H1 (cell line): Measurements from ENCODE around the gene MRPS12. TPM values are rescaled to one million over a fixed set of nuclear protein-coding genes. Genes with fewer than 3 reads are reported as not detected.

Experiments
- CTCF ChIA-PET: fragments of 300-600 bp; sonication (Branson Sonifier 250); formaldehyde crosslinking; loops from one replicate; lab custom pipeline; 2021; ENCODE audit not compliant: partially characterized antibody; lab: Charles Lee
- POLR2A ChIA-PET: fragments of 300-600 bp; sonication (Branson Sonifier 250); formaldehyde crosslinking; loops from one replicate; lab custom pipeline; 2021; ENCODE audit warnings: inconsistent platforms; ENCODE audit not compliant: partially characterized antibody; lab: Charles Lee
- DNase-seq, 2 experiments: peaks; one replicate each; pipeline versions ENCODE4 v3.0.0 to v3.0.0-alpha.2; 2010 to 2022; ENCODE audit warnings: low spot score in 2 of 2, low read depth in 1 of 2, mixed read lengths in 1 of 2
- FAIRE-seq: peaks from 2 replicates; lab custom pipeline; 2011; peaks lifted over from hg19 to GRCh38; lab: Jason Lieb, UNC
- H2AFZ ChIP-seq: 2 replicates; pipeline ENCODE4 v1.8.1; 2012; ENCODE audit warnings: low read length, inconsistent platforms
- H2AK5ac ChIP-seq: 2 replicates; pipeline ENCODE4 v1.6.1; 2013; ENCODE audit warnings: low read depth, low read length
- H2BK120ac ChIP-seq: replicated peaks from 2 replicates; pipeline ENCODE3; 2013; ENCODE audit warnings: low read depth, low read length, inconsistent platforms
- H2BK12ac ChIP-seq: 2 replicates; pipeline ENCODE4 v1.6.1; 2013; ENCODE audit warnings: low read depth, low read length
- H2BK15ac ChIP-seq: 2 replicates; pipeline ENCODE4 v1.6.1; 2013; ENCODE audit warnings: low read length
- H2BK20ac ChIP-seq: 2 replicates; pipeline ENCODE4 v1.6.1; 2013; ENCODE audit warnings: low read length
- H2BK5ac ChIP-seq: 2 replicates; pipeline ENCODE4 v1.6.1; 2013; ENCODE audit warnings: low read depth, low read length
- H3K14ac ChIP-seq: 2 replicates; pipeline ENCODE4 v1.6.1; 2013; ENCODE audit warnings: inconsistent platforms; ENCODE audit not compliant: insufficient read length
- H3K18ac ChIP-seq: 2 replicates; pipeline ENCODE4 v1.6.1; 2013; ENCODE audit warnings: low read length; ENCODE audit errors: extremely low read depth
- H3K23ac ChIP-seq: 2 replicates; pipeline ENCODE4 v1.6.1; 2013; ENCODE audit warnings: inconsistent platforms; ENCODE audit not compliant: insufficient read length
- H3K23me2 ChIP-seq: 2 replicates; pipeline ENCODE4 v1.6.1; 2013; ENCODE audit warnings: low read depth, low read length
- H3K27ac ChIP-seq: 2 replicates; pipeline ENCODE4 v1.6.1; 2011; ENCODE audit warnings: low read depth, low read length, inconsistent platforms
- H3K27me3 ChIP-seq, 4 experiments: replicated peaks in 1 of 4; 1 replicate in 1 of 4; 2 replicates in 3 of 4; pipeline versions ENCODE4 v1.6.1 to v1.8.1; 2011 to 2013; ENCODE audit warnings: low read length in 3 of 4, mild to moderate bottlenecking in 3 of 4, inconsistent platforms in 2 of 4, mixed read lengths in 2 of 4, moderate library complexity in 1 of 4; ENCODE audit not compliant: control insufficient read depth in 3 of 4, insufficient read depth in 3 of 4; ENCODE audit errors: extremely low read depth in 1 of 4
- H3K36me3 ChIP-seq, 4 experiments: 2 replicates each; pipeline versions ENCODE4 v1.6.1 to v1.8.1; 2011 to 2013; ENCODE audit warnings: mild to moderate bottlenecking in 4 of 4, low read length in 3 of 4, moderate library complexity in 2 of 4, control low read depth in 1 of 4, inconsistent platforms in 1 of 4; ENCODE audit not compliant: insufficient read depth in 4 of 4, control insufficient read depth in 2 of 4
- H3K4ac ChIP-seq: replicated peaks from 2 replicates; pipeline ENCODE3; 2013; ENCODE audit warnings: low read length, low read depth, mixed read lengths, inconsistent platforms; ENCODE audit not compliant: insufficient read length
- H3K4me1 ChIP-seq, 4 experiments: replicated peaks in 1 of 4; 1 replicate in 1 of 4; 2 replicates in 3 of 4; pipeline versions ENCODE4 v1.6.1 to v1.8.1; 2011 to 2013; ENCODE audit warnings: low read length in 3 of 4, inconsistent platforms in 2 of 4, mixed read lengths in 1 of 4; ENCODE audit not compliant: insufficient read depth in 4 of 4, control insufficient read depth in 3 of 4
- H3K4me2 ChIP-seq, 2 experiments: 2 replicates each; pipeline versions ENCODE4 v1.6.1 to v1.8.1; 2011 to 2013; ENCODE audit warnings: low read depth in 2 of 2, low read length in 2 of 2, control low read depth in 1 of 2, inconsistent platforms in 1 of 2, mild to moderate bottlenecking in 1 of 2; ENCODE audit not compliant: insufficient read depth in 1 of 2
- H3K4me3 ChIP-seq, 4 experiments: fragments of 200-600, 300-600 bp in 1 of 4; sonication (generic), shearing (Covaris generic), sonication (Bioruptor Twin) in 1 of 4; 2 replicates each; pipeline versions ENCODE4 v1.5.1 to v1.8.1; 2011 to 2016; ENCODE audit warnings: low read length in 4 of 4, low read depth in 3 of 4, control low read depth in 2 of 4, inconsistent platforms in 2 of 4, mild to moderate bottlenecking in 2 of 4, mixed read lengths in 1 of 4, moderate library complexity in 1 of 4; ENCODE audit not compliant: insufficient read depth in 2 of 4; ENCODE audit errors: extremely low read depth in 1 of 4
- H3K56ac ChIP-seq: replicated peaks from 2 replicates; pipeline ENCODE3; 2013; ENCODE audit warnings: low read depth, mild to moderate bottlenecking, mixed read lengths, low read length, inconsistent platforms; ENCODE audit not compliant: insufficient read length
- H3K79me1 ChIP-seq: 2 replicates; pipeline ENCODE4 v1.6.1; 2013; ENCODE audit warnings: low read depth, low read length, control low read depth
- H3K79me2 ChIP-seq, 2 experiments: 2 replicates each; pipeline versions ENCODE4 v1.6.1 to v1.8.1; 2012 to 2013; ENCODE audit warnings: low read length in 2 of 2, mild to moderate bottlenecking in 2 of 2, inconsistent platforms in 1 of 2; ENCODE audit not compliant: insufficient read depth in 2 of 2, control insufficient read depth in 1 of 2
- H3K9ac ChIP-seq, 4 experiments: replicated peaks in 1 of 4; 1 replicate in 1 of 4; 2 replicates in 3 of 4; pipeline versions ENCODE4 v1.6.1 to v1.8.1; 2011 to 2013; ENCODE audit warnings: low read depth in 3 of 4, low read length in 3 of 4, control low read depth in 2 of 4, mild to moderate bottlenecking in 2 of 4, moderate library complexity in 2 of 4, inconsistent platforms in 1 of 4; ENCODE audit errors: extremely low read depth in 1 of 4
- H3K9me3 ChIP-seq, 2 experiments: 2 replicates each; pipeline versions ENCODE4 v1.6.1 to v1.8.1; 2012 to 2013; ENCODE audit warnings: mild to moderate bottlenecking in 2 of 2, moderate library complexity in 2 of 2, control low read depth in 1 of 2, inconsistent platforms in 1 of 2, low read depth in 1 of 2, low read length in 1 of 2, mixed read lengths in 1 of 2; ENCODE audit not compliant: insufficient read depth in 2 of 2
- H4K20me1 ChIP-seq, 2 experiments: replicated peaks in 1 of 2; 2 replicates each; pipeline versions ENCODE3 to v1.8.1; 2011 to 2013; ENCODE audit warnings: inconsistent platforms in 2 of 2, low read length in 2 of 2, mild to moderate bottlenecking in 1 of 2; ENCODE audit not compliant: insufficient read depth in 2 of 2, control insufficient read depth in 1 of 2
- H4K5ac ChIP-seq: 2 replicates; pipeline ENCODE4 v1.6.1; 2013; ENCODE audit warnings: low read length, low read depth, mixed read lengths, inconsistent platforms; ENCODE audit not compliant: insufficient read length
- H4K8ac ChIP-seq: 2 replicates; pipeline ENCODE4 v1.8.0; 2013; ENCODE audit warnings: mild to moderate bottlenecking, moderate library complexity, low read length, inconsistent platforms; ENCODE audit not compliant: insufficient read depth; ENCODE audit errors: extremely low read depth
- H4K91ac ChIP-seq: replicated peaks from 2 replicates; pipeline ENCODE3; 2013; ENCODE audit warnings: low read length, mixed read lengths, inconsistent platforms; ENCODE audit not compliant: insufficient read length
- EP300 ChIP-seq, 2 experiments: IDR thresholded peaks; 1 replicate in 1 of 2; 2 replicates in 1 of 2; pipeline ENCODE4 v1.6.1; 2011 to 2012; ENCODE audit warnings: low read depth in 2 of 2, low read length in 2 of 2, mild to moderate bottlenecking in 2 of 2, borderline replicate concordance in 1 of 2, inconsistent platforms in 1 of 2, moderate library complexity in 1 of 2
- SIN3A ChIP-seq, 2 experiments: IDR thresholded peaks in 1 of 2; conservative IDR thresholded peaks in 1 of 2; 2 replicates each; pipeline ENCODE4 v1.6.1; 2011 to 2012; ENCODE audit warnings: low read length in 2 of 2, improper control_type of control experiment in 1 of 2, low read depth in 1 of 2, mild to moderate bottlenecking in 1 of 2
- TBP ChIP-seq: IDR thresholded peaks from 2 replicates; pipeline ENCODE4 v1.6.1; 2011; ENCODE audit warnings: low read depth, low read length, improper control_type of control experiment
- WGBS, 2 experiments: shearing (Covaris generic) in 1 of 2; methylation state at CpG; one replicate each; pipeline versions ENCODE4 v1.1.6 to v1.1.7; 2013 to 2015; ENCODE audit warnings: low lambda C conversion rate in 2 of 2, mixed read lengths in 2 of 2, inconsistent platforms in 1 of 2, low coverage in 1 of 2, missing lambda C conversion rate in 1 of 2; ENCODE audit not compliant: insufficient replicate concordance in 2 of 2, insufficient coverage in 1 of 2, insufficient read length in 1 of 2; ENCODE audit errors: extremely low coverage in 1 of 2, missing lambda C conversion rate in 1 of 2; 5-methylcytosine and 5-hydroxymethylcytosine counted together
- polyA plus RNA-seq, 7 experiments: library from polyadenylated mRNA; depleted of rRNA in 3 of 7; stranded (reverse) in 5 of 7; unstranded in 2 of 7; fragments of >200 nt in 5 of 7; fragments of 200-250 nt in 2 of 7; gene quantifications; 1 replicate in 5 of 7; 2 replicates in 1 of 7; 4 replicates in 1 of 7; pipeline versions ENCODE4 v1.2.1 to v1.2.3, GENCODE V29; 2011 to 2013; ENCODE audit warnings: missing spikeins in 2 of 7, mixed read lengths in 2 of 7
- total RNA-seq: library from RNA; stranded (reverse); fragmentation: NEBNext Ultra II Directional; extraction: Animal tissue kit (Norgen Biotek cat#: 25700); gene quantifications from 2 replicates; pipeline ENCODE4 v1.2.1, GENCODE V29; 2021

Gene MRPS12
- total and polyA plus RNA-seq, 2 of the 8 experiments (the other 6 are each of a cell fraction or from before 2014, with no cell fraction given), result 79.0 to 175 TPM

DNA sequence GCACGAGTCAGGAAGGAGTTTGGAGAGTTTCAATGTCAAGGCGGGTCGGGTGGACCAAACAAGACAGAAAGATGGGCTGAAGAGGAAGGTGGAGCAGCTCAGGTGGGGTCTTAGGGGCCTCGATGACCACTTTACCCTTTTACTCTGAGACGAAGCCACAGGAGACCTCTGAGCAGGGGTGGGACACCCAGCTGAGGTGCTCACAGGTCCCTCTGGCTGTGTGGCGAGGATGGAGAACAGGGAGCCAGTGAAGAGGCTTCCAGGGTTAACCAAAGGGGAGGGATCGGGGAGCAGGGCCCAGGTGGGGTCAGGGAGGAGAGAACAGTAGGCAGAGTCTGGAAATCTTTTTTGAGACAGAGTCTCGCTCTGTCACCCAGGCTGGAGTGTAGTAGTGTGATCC is 16.8 kb upstream of the MRPS12 start:
- ChIA-PET POLR2A (interaction anchor here (0.6 to 6.7 kb wide), 8 partner anchors 8 to 279 kb away, joined by 3 to 36 read pairs (median 5); partner anchors contain the start of genes MRPS12, NFKBIB and SARS2), CTCF (interaction anchor here (0.5 to 3.6 kb wide), 3 partner anchors 12 to 527 kb away, joined by 3 to 16 read pairs (median 3); partner anchors contain the start of genes MRPS12 and SARS2)
- H3K56ac ChIP-seq, result no peak overlapping the region
- H3K9me3 ChIP-seq, result no peaks in the 10 kb centered on the region
- no peak overlapping the region for H3K4me2 ChIP-seq
- peaks cover 0 to 5% of the 10 kb centered on the region in 2 experiments for H4K20me1 ChIP-seq
- H2BK5ac ChIP-seq, result no peak overlapping the region
- no peak overlapping the region for H3K14ac ChIP-seq
- no peaks in the 10 kb centered on the region for H3K79me1 ChIP-seq
- no peak for FAIRE-seq
- H2BK120ac ChIP-seq, result no peak overlapping the region
- H3K4me3 ChIP-seq, result no peak overlapping the region
- peaks cover 0 to 4% (median under 1%) of the 10 kb centered on the region in 4 experiments; a peak in 3 of 7 replicates for H3K4me1 ChIP-seq
- H3K27me3 ChIP-seq, result no peaks in the 10 kb centered on the region; a peak in 1 of 7 replicates
- no peak overlapping the region for H2BK15ac ChIP-seq
- no peak overlapping the region for H4K8ac ChIP-seq
- no peak for DNase-seq
- H3K18ac ChIP-seq, result no peak overlapping the region
- no peak overlapping the region for H3K27ac ChIP-seq
- H2BK20ac ChIP-seq, result no peak overlapping the region
- no peak overlapping the region for H2AK5ac ChIP-seq
- no peaks in the 10 kb centered on the region for H3K79me2 ChIP-seq
- H4K5ac ChIP-seq, result no peak overlapping the region
- H3K23ac ChIP-seq, result no peak overlapping the region
- H4K91ac ChIP-seq, result no peak overlapping the region
- no peak for TF ChIP-seq TBP
- TF ChIP-seq EP300 (IDR thresholded peaks at IDR 0.05; ENCODE audit: borderline replicate concordance in 1 of 2, low read depth in 2 of 2, low read length in 2 of 2), result no peak
- no peak for TF ChIP-seq SIN3A (conservative IDR thresholded peaks at IDR 0.05 in 1 of 2, IDR thresholded peaks at IDR 0.05 in 1 of 2; ENCODE audit: low read depth in 1 of 2, low read length in 2 of 2)
- TF ChIP-seq, all 59 proteins: peak for 0
- H3K4ac ChIP-seq, result no peak overlapping the region
- H3K23me2 ChIP-seq, result no peaks in the 10 kb centered on the region; the same call in 1 of the 2 replicates
- H2AFZ ChIP-seq, result no peak overlapping the region
- WGBS, 2 experiments, result 81% methylated on average over 7 of the region's 8 CpGs; no CpG with 5 or more reads in 1 of the 2 experiments
- no peak overlapping the region for H3K9ac ChIP-seq
- H3K36me3 ChIP-seq, result peaks cover 0 to 6% (median under 1%) of the 10 kb centered on the region in 4 experiments; a peak in 3 of 8 replicates
- no peak overlapping the region for H2BK12ac ChIP-seq
